Fibroblast of lung (primary cell): ENCODE results near the gene COL4A2. TPM values are rescaled to one million over a fixed set of nuclear protein-coding genes. Genes with fewer than 3 reads are reported as not detected.

Source experiments
- DNase-seq, 2 donors: peaks; one replicate each; pipeline versions ENCODE4 v3.0.0 to v3.0.0-alpha.2; 2010; ENCODE audit warnings: low read depth in 2 of 2
- H2AFZ ChIP-seq: 2 replicates; pipeline ENCODE4 v1.5.1; 2012; ENCODE audit warnings: low read length, control low read depth, inconsistent platforms
- H3K27ac ChIP-seq: 2 replicates; pipeline ENCODE4 v1.5.1; 2011; ENCODE audit warnings: low read length, control low read depth; ENCODE audit not compliant: insufficient read depth
- H3K27me3 ChIP-seq: 2 replicates; pipeline ENCODE4 v1.5.1; 2011; ENCODE audit warnings: mild to moderate bottlenecking, low read length; ENCODE audit not compliant: control insufficient read depth, insufficient read depth
- H3K36me3 ChIP-seq: 2 replicates; pipeline ENCODE4 v1.5.1; 2011; ENCODE audit warnings: low read length; ENCODE audit not compliant: control insufficient read depth, insufficient read depth
- H3K4me1 ChIP-seq: 2 replicates; pipeline ENCODE4 v1.5.1; 2011; ENCODE audit warnings: low read length; ENCODE audit not compliant: control insufficient read depth, insufficient read depth; ENCODE audit errors: extremely low read depth
- H3K4me2 ChIP-seq: 2 replicates; pipeline ENCODE4 v1.5.1; 2011; ENCODE audit warnings: low read length, control low read depth; ENCODE audit not compliant: insufficient read depth; ENCODE audit errors: extremely low read depth
- H3K4me3 ChIP-seq, 4 experiments: fragments of 200-600 bp in 1 of 4; sonication (generic) in 1 of 4; replicated peaks in 1 of 4; 2 replicates each; pipeline ENCODE4 v1.5.1; 2011 to 2016; ENCODE audit warnings: low read length in 4 of 4, low read depth in 3 of 4, mild to moderate bottlenecking in 3 of 4, control low read depth in 2 of 4, inconsistent platforms in 1 of 4, mixed read lengths in 1 of 4; ENCODE audit not compliant: insufficient read depth in 1 of 4; ENCODE audit errors: control extremely low read depth in 1 of 4
- H3K79me2 ChIP-seq: 2 replicates; pipeline ENCODE4 v1.5.1; 2012; ENCODE audit warnings: mild to moderate bottlenecking, low read length, inconsistent platforms; ENCODE audit not compliant: control insufficient read depth, insufficient read depth
- H3K9ac ChIP-seq: 2 replicates; pipeline ENCODE4 v1.5.1; 2011; ENCODE audit warnings: mild to moderate bottlenecking, low read length, control low read depth; ENCODE audit not compliant: insufficient read depth
- H3K9me3 ChIP-seq: 2 replicates; pipeline ENCODE4 v1.5.1; 2012; ENCODE audit warnings: low read depth, low read length; ENCODE audit not compliant: control insufficient read depth, insufficient read depth
- H4K20me1 ChIP-seq: 2 replicates; pipeline ENCODE4 v1.5.1; 2011; ENCODE audit warnings: low read length; ENCODE audit not compliant: control insufficient read depth, insufficient read depth; ENCODE audit errors: extremely low read depth
- CTCF ChIP-seq, 2 donors: IDR thresholded peaks in 1 of 2; conservative IDR thresholded peaks in 1 of 2; 1 replicate in 1 of 2; 2 replicates in 1 of 2; pipeline ENCODE4 v1.5.1; 2011 to 2012; ENCODE audit warnings: low read length in 2 of 2, control low read depth in 1 of 2, inconsistent platforms in 1 of 2, low read depth in 1 of 2, mild to moderate bottlenecking in 1 of 2
- EZH2 ChIP-seq: IDR thresholded peaks from 2 replicates; pipeline ENCODE4 v1.5.1; 2012; ENCODE audit warnings: low read length, control low read depth, mild to moderate bottlenecking; ENCODE audit errors: missing control alignments
- polyA plus RNA-seq, 2 donors: library from polyadenylated mRNA; depleted of rRNA in 1 of 2; stranded (reverse) in 1 of 2; unstranded in 1 of 2; fragments of >200 nt; gene quantifications; 2 replicates each; pipeline ENCODE4 v1.2.1, GENCODE V29; 2011 to 2012; ENCODE audit warnings: missing spikeins in 1 of 2
- total RNA-seq: library from RNA; depleted of rRNA; stranded (reverse); fragments of >200 nt; gene quantifications from 2 replicates; pipeline ENCODE4 v1.2.1, GENCODE V29; 2014

COL4A2 gene
- total and polyA plus RNA-seq, 2 donors (not counting 1 experiment from before 2014, with no cell fraction given): 93.1 to 463 TPM

GRCh38 chr13:110284779-110285484 is 22.2 kb upstream of the COL4A2 start:
- H3K27me3 ChIP-seq: no peaks in the 10 kb centered on the region
- H3K36me3 ChIP-seq: peaks cover 3% of the 10 kb centered on the region
- H3K9me3 ChIP-seq: no peaks in the 10 kb centered on the region
- TF ChIP-seq CTCF (conservative IDR thresholded peaks at IDR 0.05 in 1 of 2, IDR thresholded peaks at IDR 0.05 in 1 of 2; ENCODE audit: low read depth in 1 of 2, low read length in 2 of 2) (no peak), EZH2 (no peak)
- no peak overlapping the region for H3K9ac ChIP-seq
- peaks cover 40% of the 10 kb centered on the region for H3K4me1 ChIP-seq
- H3K4me2 ChIP-seq: no peak overlapping the region
- no peak overlapping the region for H3K4me3 ChIP-seq
- peaks cover 43% of the 10 kb centered on the region for H3K79me2 ChIP-seq
- peak in 1 of 2 donors; percentile 46 for DNase-seq
- H2AFZ ChIP-seq: no peak overlapping the region
- H3K27ac ChIP-seq: no peak overlapping the region
- no peaks in the 10 kb centered on the region for H4K20me1 ChIP-seq

DNA sequence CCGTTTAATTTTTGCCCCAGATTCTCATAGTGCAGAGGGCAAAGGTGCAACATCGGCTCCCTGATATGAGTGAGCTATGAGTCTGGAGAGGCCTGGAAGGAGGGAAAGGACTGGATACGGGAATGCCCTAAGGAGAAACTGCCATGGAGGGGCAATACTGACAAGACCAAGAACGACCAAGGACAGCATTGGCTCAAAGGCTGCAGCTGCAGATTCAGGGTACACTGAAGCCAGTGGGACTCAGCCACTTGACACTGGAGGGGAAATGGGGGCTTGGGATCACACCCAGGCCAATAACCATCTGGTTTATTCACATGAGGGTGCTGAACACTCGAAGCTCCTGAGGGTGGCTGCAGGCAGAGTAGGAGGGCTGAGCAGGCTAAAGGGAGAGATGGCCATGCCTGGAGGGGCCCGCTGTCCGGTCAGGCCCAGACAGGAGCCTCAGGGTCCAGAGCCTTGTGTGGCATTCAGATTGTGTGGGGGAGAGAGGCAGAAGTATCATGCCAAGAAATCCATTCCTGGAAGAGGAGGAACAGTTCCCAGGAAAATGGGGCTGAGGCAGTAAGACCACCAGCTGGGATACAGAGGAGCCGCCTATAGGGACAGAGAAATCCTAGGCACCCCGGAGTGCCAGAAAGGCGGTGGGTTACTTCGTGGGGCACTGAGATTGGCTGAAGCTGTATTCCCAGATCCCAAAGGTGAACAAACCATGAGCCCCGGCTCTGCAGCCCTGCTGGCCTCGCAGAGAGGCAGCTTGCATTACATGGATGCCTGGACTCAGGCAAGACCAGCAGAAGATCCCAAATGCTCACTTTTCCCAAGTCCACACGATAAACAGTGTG is 20.9 kb upstream of the COL4A2 start:
- no peak overlapping the region for H3K4me3 ChIP-seq
- H4K20me1 ChIP-seq: no peaks in the 10 kb centered on the region
- DNase-seq: no peak
- H2AFZ ChIP-seq: no peak overlapping the region
- H3K79me2 ChIP-seq: peaks cover 42% of the 10 kb centered on the region
- H3K9ac ChIP-seq: no peak overlapping the region
- H3K9me3 ChIP-seq: no peaks in the 10 kb centered on the region
- H3K27ac ChIP-seq: no peak overlapping the region
- TF ChIP-seq EZH2: no peak
- TF ChIP-seq CTCF (conservative IDR thresholded peaks at IDR 0.05 in 1 of 2, IDR thresholded peaks at IDR 0.05 in 1 of 2; ENCODE audit: low read depth in 1 of 2, low read length in 2 of 2): no peak
- no peaks in the 10 kb centered on the region for H3K27me3 ChIP-seq
- H3K4me1 ChIP-seq: peaks cover 36% of the 10 kb centered on the region
- peaks cover 3% of the 10 kb centered on the region for H3K36me3 ChIP-seq
- no peak overlapping the region for H3K4me2 ChIP-seq
